Measurements from ENCODE around the gene ZNF12. TPM values are rescaled to one million over a fixed set of nuclear protein-coding genes. Genes with fewer than 3 reads are reported as not detected.

Gene ZNF12
- total RNA-seq, 1 donor from 2014 or later: 21.1 TPM

DNA sequence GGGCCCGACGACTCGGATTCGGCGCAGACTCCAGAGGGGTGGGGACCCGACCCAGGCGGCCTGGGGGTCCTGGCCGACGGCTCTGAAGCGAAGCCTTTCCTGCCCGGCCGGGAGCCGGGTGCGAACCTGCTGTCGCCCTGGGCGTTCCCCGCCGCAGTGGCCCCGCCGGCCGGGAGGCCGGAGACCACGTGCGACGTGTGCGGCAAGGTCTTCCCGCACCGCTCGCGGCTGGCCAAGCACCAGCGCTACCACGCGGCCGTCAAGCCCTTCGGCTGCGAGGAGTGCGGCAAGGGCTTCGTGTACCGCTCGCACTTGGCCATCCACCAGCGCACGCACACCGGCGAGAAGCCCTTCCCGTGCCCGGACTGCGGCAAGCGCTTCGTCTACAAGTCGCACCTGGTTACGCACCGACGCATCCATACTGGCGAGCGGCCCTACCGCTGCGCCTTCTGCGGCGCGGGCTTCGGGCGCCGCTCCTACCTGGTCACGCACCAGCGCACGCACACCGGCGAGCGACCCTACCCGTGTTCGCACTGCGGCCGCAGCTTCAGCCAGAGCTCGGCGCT, 54.2 kb downstream of the ZNF12 start:
- DNase-seq (ENCODE audit: low read depth): no peak
- H3K27ac ChIP-seq (ENCODE audit: low read depth, low read length): no peak overlapping the region
- peaks cover 34% of the 10 kb centered on the region for H4K20me1 ChIP-seq (ENCODE audit: insufficient read depth, low read length)
- no peak overlapping the region for H2AFZ ChIP-seq (ENCODE audit: low read depth, low read length)
- Mint-ChIP-seq H3K27ac (ENCODE audit: unreplicated experiment) (no peak overlapping the region), H3K4me3 (ENCODE audit: unreplicated experiment) (no peak overlapping the region), H3K4me1 (ENCODE audit: low read depth, unreplicated experiment) (no peaks in the 10 kb centered on the region), H3K36me3 (ENCODE audit: low read depth, unreplicated experiment) (peaks cover 41% of the 10 kb centered on the region), H3K27me3 (ENCODE audit: low read depth, unreplicated experiment) (no peaks in the 10 kb centered on the region), H3K9me3 (ENCODE audit: unreplicated experiment) (peaks cover 18% of the 10 kb centered on the region)
- TF ChIP-seq, protein P1, sequence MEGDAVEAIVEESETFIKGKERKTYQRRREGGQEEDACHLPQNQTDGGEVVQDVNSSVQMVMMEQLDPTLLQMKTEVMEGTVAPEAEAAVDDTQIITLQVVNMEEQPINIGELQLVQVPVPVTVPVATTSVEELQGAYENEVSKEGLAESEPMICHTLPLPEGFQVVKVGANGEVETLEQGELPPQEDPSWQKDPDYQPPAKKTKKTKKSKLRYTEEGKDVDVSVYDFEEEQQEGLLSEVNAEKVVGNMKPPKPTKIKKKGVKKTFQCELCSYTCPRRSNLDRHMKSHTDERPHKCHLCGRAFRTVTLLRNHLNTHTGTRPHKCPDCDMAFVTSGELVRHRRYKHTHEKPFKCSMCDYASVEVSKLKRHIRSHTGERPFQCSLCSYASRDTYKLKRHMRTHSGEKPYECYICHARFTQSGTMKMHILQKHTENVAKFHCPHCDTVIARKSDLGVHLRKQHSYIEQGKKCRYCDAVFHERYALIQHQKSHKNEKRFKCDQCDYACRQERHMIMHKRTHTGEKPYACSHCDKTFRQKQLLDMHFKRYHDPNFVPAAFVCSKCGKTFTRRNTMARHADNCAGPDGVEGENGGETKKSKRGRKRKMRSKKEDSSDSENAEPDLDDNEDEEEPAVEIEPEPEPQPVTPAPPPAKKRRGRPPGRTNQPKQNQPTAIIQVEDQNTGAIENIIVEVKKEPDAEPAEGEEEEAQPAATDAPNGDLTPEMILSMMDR (IDR thresholded peaks at IDR 0.05; ENCODE audit: insufficient read depth, low read depth, low read length): no peak
- no peak for TF ChIP-seq EZH2 (IDR thresholded peaks at IDR 0.05; ENCODE audit: insufficient read depth, low read length)
- no peaks in the 10 kb centered on the region for H3K4me1 ChIP-seq (ENCODE audit: insufficient read depth, low read length)
- no peak for FAIRE-seq
- no peaks in the 10 kb centered on the region for H3K36me3 ChIP-seq (ENCODE audit: insufficient read depth, low read length)
- no peak overlapping the region for H3K4me3 ChIP-seq (ENCODE audit: insufficient read depth, low read depth, low read length)
- H3K4me2 ChIP-seq (ENCODE audit: low read length): no peak overlapping the region
- H3K27me3 ChIP-seq (ENCODE audit: insufficient read depth, low read length): no peaks in the 10 kb centered on the region
- H3K79me2 ChIP-seq (ENCODE audit: insufficient read depth, low read length): peaks cover 17% of the 10 kb centered on the region
- H3K9ac ChIP-seq (ENCODE audit: low read length): no peak overlapping the region
- peaks cover 4% of the 10 kb centered on the region for H3K9me3 ChIP-seq (ENCODE audit: insufficient read depth, low read depth, low read length)

DNA sequence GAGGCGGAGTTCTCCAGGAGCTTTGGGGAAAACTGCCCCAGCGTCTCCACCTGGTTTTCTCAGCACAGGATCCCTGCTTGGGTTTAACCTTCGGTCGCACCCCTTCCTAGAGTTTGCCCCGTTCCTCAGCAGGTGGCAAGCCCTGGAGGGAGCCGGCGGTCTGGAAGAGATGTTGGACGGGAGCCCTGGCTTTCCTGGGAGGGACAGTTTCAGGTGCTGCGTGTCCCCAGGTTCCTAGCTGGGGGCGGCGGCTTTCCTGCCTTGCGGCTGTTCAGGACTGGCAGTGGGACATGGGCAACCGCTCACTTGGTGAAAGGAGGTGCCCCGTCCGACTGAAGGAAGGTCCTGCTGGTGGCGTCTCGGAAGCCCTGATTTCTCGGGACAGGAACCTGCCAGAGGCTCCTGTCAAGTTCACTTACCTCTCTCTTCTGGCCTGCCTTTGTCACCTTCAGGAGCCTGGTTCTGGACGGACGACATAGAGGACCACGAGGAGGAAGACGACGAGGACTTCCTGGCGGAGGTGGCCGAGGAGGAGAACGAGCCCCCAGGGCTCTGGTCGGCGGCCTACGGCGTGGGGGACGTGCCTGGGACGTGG, 54.8 kb downstream of the ZNF12 start:
- Histone ChIP-seq H3K36me3 (ENCODE audit: insufficient read depth, low read length) (no peaks in the 10 kb centered on the region), H3K9ac (ENCODE audit: low read length) (no peak overlapping the region), H3K9me3 (ENCODE audit: insufficient read depth, low read depth, low read length) (peaks cover 4% of the 10 kb centered on the region), H3K27ac (ENCODE audit: low read depth, low read length) (no peak overlapping the region), H3K4me1 (ENCODE audit: insufficient read depth, low read length) (no peaks in the 10 kb centered on the region), H3K4me3 (ENCODE audit: insufficient read depth, low read depth, low read length) (no peak overlapping the region), H4K20me1 (ENCODE audit: insufficient read depth, low read length) (peaks cover 38% of the 10 kb centered on the region), H3K79me2 (ENCODE audit: insufficient read depth, low read length) (peaks cover 21% of the 10 kb centered on the region), H3K27me3 (ENCODE audit: insufficient read depth, low read length) (no peaks in the 10 kb centered on the region), H2AFZ (ENCODE audit: low read depth, low read length) (no peak overlapping the region), H3K4me2 (ENCODE audit: low read length) (no peak overlapping the region)
- FAIRE-seq (no peak), DNase-seq (ENCODE audit: low read depth) (no peak)
- Mint-ChIP-seq H3K4me1 (ENCODE audit: low read depth, unreplicated experiment) (no peaks in the 10 kb centered on the region), H3K27me3 (ENCODE audit: low read depth, unreplicated experiment) (no peaks in the 10 kb centered on the region), H3K9me3 (ENCODE audit: unreplicated experiment) (peaks cover 14% of the 10 kb centered on the region), H3K27ac (ENCODE audit: unreplicated experiment) (no peak overlapping the region), H3K36me3 (ENCODE audit: low read depth, unreplicated experiment) (peaks cover 41% of the 10 kb centered on the region), H3K4me3 (ENCODE audit: unreplicated experiment) (no peak overlapping the region)
- TF ChIP-seq, protein P1 (IDR thresholded peaks at IDR 0.05; ENCODE audit: insufficient read depth, low read depth, low read length): no peak
- no peak for TF ChIP-seq EZH2 (IDR thresholded peaks at IDR 0.05; ENCODE audit: insufficient read depth, low read length)

GRCh38 chr7:6650521-6651011, 56.2 kb downstream of the ZNF12 start:
- Histone ChIP-seq H3K36me3 (ENCODE audit: insufficient read depth, low read length) (no peaks in the 10 kb centered on the region), H3K79me2 (ENCODE audit: insufficient read depth, low read length) (peaks cover 27% of the 10 kb centered on the region), H3K4me3 (ENCODE audit: insufficient read depth, low read depth, low read length) (no peak overlapping the region), H4K20me1 (ENCODE audit: insufficient read depth, low read length) (peaks cover 49% of the 10 kb centered on the region), H3K4me1 (ENCODE audit: insufficient read depth, low read length) (no peaks in the 10 kb centered on the region), H3K4me2 (ENCODE audit: low read length) (no peak overlapping the region), H3K27ac (ENCODE audit: low read depth, low read length) (no peak overlapping the region), H3K9ac (ENCODE audit: low read length) (no peak overlapping the region), H2AFZ (ENCODE audit: low read depth, low read length) (no peak overlapping the region), H3K9me3 (ENCODE audit: insufficient read depth, low read depth, low read length) (peaks cover 4% of the 10 kb centered on the region), H3K27me3 (ENCODE audit: insufficient read depth, low read length) (no peaks in the 10 kb centered on the region)
- H3K9me3 Mint-ChIP-seq (ENCODE audit: unreplicated experiment): peaks cover 14% of the 10 kb centered on the region
- no peaks in the 10 kb centered on the region for H3K4me1 Mint-ChIP-seq (ENCODE audit: low read depth, unreplicated experiment)
- H3K27me3 Mint-ChIP-seq (ENCODE audit: low read depth, unreplicated experiment): no peaks in the 10 kb centered on the region
- peaks cover 38% of the 10 kb centered on the region for H3K36me3 Mint-ChIP-seq (ENCODE audit: low read depth, unreplicated experiment)
- no peak overlapping the region for H3K4me3 Mint-ChIP-seq (ENCODE audit: unreplicated experiment)
- DNase-seq (ENCODE audit: low read depth) (no peak), FAIRE-seq (no peak)
- no peak overlapping the region for H3K27ac Mint-ChIP-seq (ENCODE audit: unreplicated experiment)
- TF ChIP-seq EZH2 (IDR thresholded peaks at IDR 0.05; ENCODE audit: insufficient read depth, low read length): no peak
- TF ChIP-seq, protein P1 (IDR thresholded peaks at IDR 0.05; ENCODE audit: insufficient read depth, low read depth, low read length): no peak
